NCI-H1694 (cell line): Measurements from ENCODE around the gene RABGAP1.

Experiments
- DNase-seq: peaks from one replicate; lab custom pipeline; 2025; lab: John Stamatoyannopoulos, UW

Gene RABGAP1

DNA sequence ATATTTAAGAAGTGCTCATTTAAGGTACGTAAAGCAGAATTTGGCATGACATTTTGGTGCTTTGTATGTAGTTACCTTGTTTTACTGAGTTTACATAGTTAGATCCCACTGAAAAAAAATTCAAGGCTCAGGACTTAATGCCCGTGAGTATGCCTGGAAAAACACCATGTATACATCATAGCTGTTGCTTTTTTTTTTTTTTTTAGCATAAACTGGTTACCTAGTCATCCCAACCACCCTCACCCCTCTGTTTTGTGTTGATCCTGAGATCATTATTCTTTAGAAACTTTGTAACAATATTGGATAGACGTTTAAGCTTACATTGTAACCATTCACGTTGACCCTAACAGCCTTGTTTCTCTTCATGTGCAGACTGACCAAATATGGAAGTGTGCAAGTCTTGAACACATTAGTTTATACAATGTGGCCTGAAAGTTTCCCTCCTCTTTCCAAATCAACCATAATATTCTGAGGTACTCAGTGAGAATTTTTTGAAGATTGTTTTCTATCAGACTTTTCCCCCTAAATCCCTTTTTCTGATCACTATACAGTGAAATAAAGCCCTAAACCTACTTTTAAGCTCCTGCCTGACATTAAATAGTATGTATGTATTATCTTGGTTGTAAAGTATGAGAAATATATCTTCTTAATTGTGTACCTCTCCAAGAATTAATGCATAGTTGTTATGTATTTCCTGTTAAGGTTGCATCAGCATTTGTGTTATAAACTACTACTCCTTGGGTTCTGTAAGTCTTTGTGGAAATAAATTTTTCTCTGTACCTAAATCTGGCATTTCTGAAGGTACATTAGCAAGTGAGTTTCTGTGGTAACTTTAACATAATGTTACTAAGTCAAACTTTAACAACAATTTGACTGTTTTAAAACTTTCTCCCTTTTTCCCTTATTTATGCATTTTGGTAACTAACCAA is 4.4 kb downstream of the RABGAP1 start:
- no peak for DNase-seq

DNA sequence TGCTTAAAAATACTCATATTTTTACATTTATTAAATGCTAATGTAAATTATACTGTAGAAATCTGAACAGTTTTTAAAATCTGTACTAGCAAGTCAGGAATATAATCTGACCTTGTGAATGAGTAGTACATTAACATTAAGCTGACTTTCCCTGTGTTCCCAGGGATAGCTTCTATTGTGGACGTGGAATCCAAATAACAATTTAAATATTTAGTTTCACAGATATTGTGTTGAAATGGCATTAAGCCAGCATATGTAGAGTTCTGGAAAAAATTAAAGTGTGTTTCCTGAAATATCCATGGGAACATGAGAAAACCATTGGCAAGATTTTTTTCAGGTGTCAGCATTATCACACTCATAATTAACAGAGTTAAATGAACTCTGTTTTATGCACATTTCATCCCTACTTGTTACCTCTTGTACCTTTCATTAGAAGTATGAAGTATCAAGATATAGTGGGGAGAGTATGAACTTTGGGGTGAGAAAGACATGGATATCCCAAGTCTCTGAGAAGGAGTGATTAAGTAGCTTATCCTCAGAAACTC is 5.7 kb downstream of the RABGAP1 start:
- DNase-seq = no peak

DNA sequence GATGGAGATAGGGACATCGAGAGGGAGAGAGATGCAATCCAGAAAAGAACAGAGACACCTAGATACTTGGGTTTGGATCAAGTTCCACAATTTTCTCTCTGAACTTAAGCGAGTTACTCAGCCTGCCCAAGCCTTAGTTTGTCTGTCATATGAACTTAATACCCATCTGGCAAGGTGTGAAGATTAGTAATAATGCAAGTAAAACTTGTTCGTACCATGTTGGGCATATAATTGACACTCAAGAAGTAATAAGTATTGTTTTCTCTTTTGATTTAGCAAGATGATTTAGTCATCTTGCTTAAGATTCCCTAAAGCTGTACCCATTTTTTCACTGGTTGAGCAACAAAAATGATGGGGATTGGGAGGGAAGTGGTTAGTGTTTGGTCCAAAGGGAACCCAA is 7.5 kb downstream of the RABGAP1 start:
- DNase-seq = no peak

DNA sequence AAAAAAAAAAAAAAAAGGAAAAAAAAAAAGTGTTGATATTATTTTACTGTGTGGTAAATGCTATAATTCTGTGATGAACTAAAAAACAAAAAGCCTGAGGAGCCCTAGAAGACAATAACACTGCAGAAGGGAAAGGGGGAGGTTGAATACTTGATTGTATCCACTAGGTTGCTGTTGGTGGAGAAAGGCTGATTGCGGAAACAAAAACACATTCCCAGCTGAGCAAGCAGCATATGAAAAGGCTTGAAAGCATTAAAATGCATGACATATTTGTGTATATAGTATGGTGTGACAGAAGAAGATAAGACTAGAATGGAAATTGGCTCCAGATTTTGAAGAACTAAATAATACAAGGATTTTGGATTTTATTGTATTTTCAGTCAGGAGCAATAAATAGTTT is 8.9 kb downstream of the RABGAP1 start:
- no peak for DNase-seq

GRCh38 chr9:122950263-122950662 is 9.4 kb downstream of the RABGAP1 start:
- DNase-seq = no peak

GRCh38 chr9:122951056-122951455 is 10.2 kb downstream of the RABGAP1 start:
- no peak for DNase-seq

- no peak for DNase-seq
Measured at GRCh38 chr9:122954253-122954691, 13.5 kb downstream of the RABGAP1 start.

GRCh38 chr9:122955961-122956360 is 15.1 kb downstream of the RABGAP1 start:
- no peak for DNase-seq

DNA sequence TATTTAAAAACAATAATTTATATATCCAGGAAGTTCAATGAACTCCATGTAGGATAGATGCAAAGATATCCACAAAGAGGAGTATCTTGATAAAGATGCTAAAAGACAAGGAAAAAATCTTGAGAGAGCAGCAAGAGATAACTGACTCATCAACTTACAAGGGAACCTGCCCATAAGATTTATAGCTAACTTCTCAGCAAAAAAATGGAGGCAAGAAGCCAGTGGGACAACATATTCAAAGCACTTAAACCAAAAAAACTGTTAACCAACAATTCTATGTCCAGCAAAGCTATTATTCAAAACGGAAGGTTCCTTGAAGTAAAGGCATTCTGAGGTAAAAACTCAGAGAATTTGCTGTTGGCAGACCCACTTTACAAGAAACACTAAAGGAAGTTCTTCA is 20.3 kb downstream of the RABGAP1 start:
- no peak for DNase-seq

DNA sequence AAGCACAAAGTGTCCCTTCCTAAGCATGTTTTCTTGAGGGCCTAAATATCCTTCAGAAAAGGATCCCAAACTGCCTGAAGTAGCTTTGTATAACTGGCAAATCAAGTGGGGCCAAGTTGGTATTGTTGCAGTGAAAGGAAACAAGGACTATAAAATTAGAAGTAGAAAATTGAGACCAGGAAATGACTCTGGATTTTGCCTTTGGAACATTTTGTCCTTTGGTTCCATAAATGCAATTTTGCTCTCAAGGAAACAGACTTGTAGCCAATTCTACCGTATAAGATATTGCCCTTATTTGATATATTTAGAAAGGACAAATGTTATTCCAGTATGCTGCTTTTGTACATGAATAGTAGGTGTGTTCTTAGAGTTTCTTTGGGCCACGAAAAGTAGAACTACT is 34.4 kb downstream of the RABGAP1 start:
- no peak for DNase-seq

- no peak for DNase-seq
Measured at GRCh38 chr9:122978601-122979000, 37.8 kb downstream of the RABGAP1 start.

DNA sequence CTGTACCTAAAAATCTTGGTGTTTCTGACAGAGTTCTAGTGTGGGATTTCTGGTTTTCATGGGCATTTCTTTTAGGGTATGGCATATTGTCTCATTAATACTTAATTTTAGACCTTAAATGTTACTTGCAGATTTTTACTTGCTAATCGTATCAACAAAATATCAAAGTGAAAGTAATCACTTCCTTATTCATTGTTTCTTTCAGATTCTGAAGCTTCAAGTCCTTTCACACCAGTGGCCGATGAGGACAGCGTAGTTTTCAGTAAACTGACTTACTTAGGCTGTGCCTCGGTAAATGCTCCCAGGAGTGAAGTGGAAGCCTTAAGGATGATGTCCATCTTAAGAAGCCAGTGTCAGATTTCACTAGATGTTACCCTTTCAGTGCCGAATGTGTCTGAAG is 45.2 kb downstream of the RABGAP1 start:
- no peak for DNase-seq

GRCh38 chr9:122988141-122988540 is 47.3 kb downstream of the RABGAP1 start:
- DNase-seq = no peak

DNA sequence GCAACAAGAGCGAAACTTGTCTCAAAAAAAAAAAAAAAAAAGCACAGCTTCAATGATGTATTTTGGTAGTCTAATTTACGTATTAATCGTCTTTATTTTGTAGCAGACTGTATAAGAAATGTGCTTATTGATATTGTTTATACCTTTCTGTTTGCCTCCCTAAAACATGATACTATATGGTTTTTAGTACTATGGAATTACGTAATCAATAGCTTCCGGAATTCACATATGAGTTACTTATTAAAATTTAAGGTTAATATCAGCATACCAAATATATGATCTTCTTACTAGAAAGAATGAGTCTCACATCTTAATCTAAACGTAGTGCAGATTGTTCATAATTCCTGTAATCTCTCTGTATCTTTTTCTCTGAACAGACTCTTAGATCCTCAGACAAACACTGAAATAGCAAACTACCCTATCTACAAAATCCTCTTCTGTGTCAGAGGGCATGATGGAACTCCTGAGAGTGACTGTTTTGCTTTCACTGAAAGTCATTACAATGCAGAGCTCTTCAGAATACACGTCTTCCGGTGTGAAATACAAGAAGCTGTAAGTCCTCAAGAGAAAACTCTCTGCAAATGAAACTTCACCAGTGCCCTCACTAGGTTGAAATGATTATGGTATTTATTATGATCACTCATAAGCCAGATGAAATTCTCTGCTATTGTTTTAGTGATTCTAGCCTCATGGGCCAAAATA is 48.3 kb downstream of the RABGAP1 start:
- no peak for DNase-seq

DNA sequence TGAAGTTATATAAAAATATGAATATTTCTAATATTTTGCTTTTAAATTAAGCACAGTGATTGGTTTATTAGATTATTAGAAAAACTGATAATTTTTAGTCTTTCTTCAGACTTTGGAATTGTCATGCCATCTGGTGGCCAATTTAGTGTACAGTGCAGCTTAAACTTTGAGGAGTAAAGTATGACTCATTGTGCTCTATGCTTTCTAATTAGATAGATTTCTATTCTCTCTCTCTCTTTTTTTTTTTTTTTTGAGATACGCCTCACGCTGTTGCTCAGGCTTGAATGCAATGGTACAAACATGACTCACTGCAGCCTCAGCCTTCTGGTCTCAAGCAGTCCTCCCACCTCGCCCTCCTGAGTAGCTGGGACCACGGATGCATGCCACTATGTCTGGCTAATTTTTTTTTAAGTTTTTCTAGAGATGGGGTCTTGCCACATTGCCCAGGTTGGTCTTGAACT is 50.6 kb downstream of the RABGAP1 start:
- DNase-seq = no peak

DNA sequence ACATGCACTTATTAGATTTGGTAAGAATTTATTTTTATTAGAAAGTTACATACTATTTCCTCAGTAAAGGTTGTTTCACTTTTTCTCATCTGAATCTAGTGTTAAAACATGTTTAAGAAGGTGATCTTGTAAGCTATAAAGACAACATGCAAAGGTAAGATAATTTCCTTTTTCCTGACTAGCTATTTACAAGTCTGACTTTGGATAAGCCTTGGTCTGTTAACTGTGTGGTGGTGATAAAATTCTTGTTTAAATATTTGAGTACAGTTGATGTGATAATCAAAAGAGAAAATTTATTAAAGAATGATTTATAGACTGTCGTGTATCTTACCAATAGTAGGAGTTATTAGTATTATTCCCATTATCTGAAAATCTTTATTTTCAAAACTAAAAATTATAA is 55.8 kb downstream of the RABGAP1 start:
- no peak for DNase-seq

GRCh38 chr9:122998448-122998847 is 57.6 kb downstream of the RABGAP1 start:
- DNase-seq = no peak

DNA sequence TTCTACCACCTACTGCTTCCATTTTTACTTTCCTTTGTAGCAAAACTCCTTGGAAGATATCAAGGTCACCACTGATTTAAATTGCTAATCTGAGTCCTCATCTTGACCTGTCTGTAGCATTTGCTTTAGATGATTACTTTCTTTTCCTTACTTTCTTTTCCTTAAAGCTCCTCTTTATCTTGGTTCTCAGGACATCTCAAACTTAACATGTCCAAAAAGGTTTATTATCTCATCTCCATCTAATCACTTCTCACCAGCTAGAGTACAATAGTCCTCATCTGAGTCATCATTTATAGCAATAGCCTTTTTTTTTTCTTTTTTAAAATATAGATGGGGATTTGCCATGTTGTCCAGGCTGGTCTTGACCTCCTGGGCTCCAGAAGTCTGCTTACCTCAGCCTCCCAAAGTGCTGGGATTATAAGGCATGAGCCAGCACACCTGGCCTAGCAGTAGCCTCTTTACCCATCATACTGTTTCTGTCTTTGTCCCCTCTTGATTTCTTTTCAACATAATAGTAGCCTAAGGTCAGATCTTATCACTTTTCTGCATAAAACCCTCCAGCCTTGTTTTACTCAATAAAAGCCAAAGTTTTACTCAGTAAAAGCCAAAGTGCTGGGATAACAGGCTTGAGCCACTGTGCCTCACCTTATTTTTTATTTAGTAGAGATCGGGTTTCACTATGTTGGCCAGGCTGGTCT is 59.7 kb downstream of the RABGAP1 start:
- DNase-seq = no peak

- DNase-seq = no peak
Measured at GRCh38 chr9:123002754-123003153, 61.9 kb downstream of the RABGAP1 start.

GRCh38 chr9:123003466-123003865 is 62.6 kb downstream of the RABGAP1 start:
- DNase-seq = no peak

DNA sequence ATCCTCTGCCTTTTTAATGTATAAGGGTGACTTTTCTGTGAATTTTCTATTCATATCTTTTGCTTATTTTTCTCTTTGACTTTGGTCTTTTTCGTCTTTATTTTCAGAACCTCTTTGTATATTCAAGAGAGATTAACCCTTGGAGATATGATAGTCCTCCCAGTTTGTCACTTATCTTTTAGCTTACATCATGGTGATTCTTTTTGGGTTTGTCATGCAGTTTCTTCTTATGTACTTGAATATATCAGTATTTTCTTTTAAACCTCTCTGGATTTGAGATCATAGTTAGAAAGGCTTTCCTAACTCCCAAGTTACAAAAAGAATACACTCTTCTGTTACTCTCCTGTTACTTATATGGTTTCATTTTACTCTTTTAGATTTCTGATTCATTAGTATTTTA is 65.1 kb downstream of the RABGAP1 start:
- no peak for DNase-seq

DNA sequence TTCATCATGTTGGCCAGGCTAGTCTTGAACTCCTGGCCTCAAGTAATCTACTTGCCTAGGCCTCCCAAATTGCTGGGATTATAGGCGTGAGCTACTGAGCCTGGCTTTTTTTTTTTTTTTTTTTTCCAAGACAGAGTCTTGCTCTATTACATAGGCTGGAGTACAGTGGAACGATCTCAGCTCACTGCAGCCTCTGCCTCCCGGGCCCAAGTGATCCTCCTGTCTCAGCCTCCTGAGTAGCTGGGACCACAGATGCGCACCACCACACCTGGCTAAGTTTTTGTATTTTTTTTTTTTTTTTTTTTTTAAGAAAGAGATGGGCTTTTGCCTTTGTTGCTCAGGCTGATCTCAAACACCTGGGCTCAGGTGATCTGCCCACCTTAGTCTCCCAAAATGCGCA is 66.4 kb downstream of the RABGAP1 start:
- DNase-seq = no peak
